HCT116 (cell line): ENCODE data around the gene ANKZF1. TPM values are rescaled to one million over a fixed set of nuclear protein-coding genes. Genes with fewer than 3 reads are reported as not detected.

Experiments used
- ATAC-seq: fragments of 200-7000 bp; cut with Tn5 transposase; 2 replicates; pipeline ENCODE4 v1.9.1; 2020; ENCODE audit warnings: mild to moderate bottlenecking, moderate library complexity
- BruUV-seq: library from RNA; stranded (reverse); fragments of 400-500 nt; replicated peaks from 2 replicates; lab custom pipeline; 2021; lab: Mats Ljungman, UMichigan
- CTCF ChIA-PET: fragments of 300-600 bp; sonication (Branson Sonifier 250); formaldehyde crosslinking; loops from one replicate; lab custom pipeline; 2021; ENCODE audit warnings: antibody characterized with exemption; lab: Charles Lee
- POLR2A ChIA-PET: fragments of 300-600, 350-600 bp; sonication (Branson Sonifier 250); formaldehyde crosslinking; loops from one replicate; lab custom pipeline; 2021; ENCODE audit warnings: antibody characterized with exemption; lab: Charles Lee
- RAD21 ChIA-PET, 2 experiments: fragments of 300-600 bp; sonication (Branson Sonifier 250); formaldehyde crosslinking; loops; one replicate each; lab custom pipeline; 2023; ENCODE audit warnings: low total read pairs in 2 of 2; ENCODE audit not compliant: uncharacterized antibody in 2 of 2, unreplicated experiment in 2 of 2, low non-redundant PET in 1 of 2; lab: Charles Lee
- DNase-seq: peaks from one replicate; pipeline ENCODE4 v3.0.0-alpha.2; 2010; ENCODE audit warnings: low read depth, low spot score
- H2AFZ ChIP-seq: fragments of 200-600 bp; shearing (Covaris generic), sonication (generic); 2 replicates; pipeline ENCODE4 v1.6.1; 2017; ENCODE audit warnings: low read depth, mixed run types, mixed read lengths, antibody characterized with exemption, low read length; ENCODE audit not compliant: poor library complexity, severe bottlenecking
- H3K27ac ChIP-seq: 2 replicates; pipeline ENCODE4 v1.5.1; 2012; ENCODE audit warnings: low read depth, low read length
- H3K27me3 ChIP-seq: fragments of 200-600 bp; sonication (generic); 2 replicates; pipeline ENCODE4 v1.6.1; 2016; ENCODE audit warnings: mixed run types, low read length, mixed read lengths; ENCODE audit not compliant: insufficient read depth
- H3K36me3 ChIP-seq, 2 experiments: fragments of 200-500 bp in 1 of 2; fragments of 200-600 bp in 1 of 2; sonication (Bioruptor generic) in 1 of 2; sonication (generic) in 1 of 2; 2 replicates each; pipeline versions ENCODE4 v1.5.1 to v1.6.1; 2014 to 2016; ENCODE audit warnings: low read length in 2 of 2, inconsistent platforms in 1 of 2, mixed read lengths in 1 of 2, mixed run types in 1 of 2; ENCODE audit not compliant: insufficient read depth in 2 of 2, control insufficient read depth in 1 of 2
- H3K4me1 ChIP-seq, 2 experiments: fragments of 200-600 bp in 1 of 2; sonication (generic) in 1 of 2; 2 replicates each; pipeline versions ENCODE4 v1.5.1 to v1.6.1; 2012 to 2017; ENCODE audit warnings: low read length in 2 of 2, inconsistent platforms in 1 of 2, mild to moderate bottlenecking in 1 of 2, mixed read lengths in 1 of 2, mixed run types in 1 of 2, moderate library complexity in 1 of 2; ENCODE audit not compliant: insufficient read depth in 2 of 2, control insufficient read depth in 1 of 2
- H3K4me2 ChIP-seq: fragments of 200-600 bp; sonication (generic); 2 replicates; pipeline ENCODE4 v1.6.1; 2017; ENCODE audit warnings: mixed run types, low read length, mixed read lengths
- H3K4me3 ChIP-seq, 2 experiments: fragments of 200-600 bp in 1 of 2; sonication (generic) in 1 of 2; replicated peaks in 1 of 2; 2 replicates each; pipeline ENCODE4 v1.5.1; 2011 to 2016; ENCODE audit warnings: low read length in 2 of 2, control low read depth in 1 of 2, low read depth in 1 of 2, mild to moderate bottlenecking in 1 of 2, mixed read lengths in 1 of 2, mixed run types in 1 of 2
- H3K79me2 ChIP-seq: fragments of 200-600 bp; sonication (generic); 2 replicates; pipeline ENCODE4 v1.6.1; 2017; ENCODE audit warnings: mild to moderate bottlenecking, mixed run types, low read length, moderate library complexity, mixed read lengths; ENCODE audit not compliant: insufficient read depth
- H3K9ac ChIP-seq: fragments of 200-600 bp; sonication (generic); 2 replicates; pipeline ENCODE4 v1.6.1; 2016; ENCODE audit warnings: low read length, mixed read lengths
- H3K9me2 ChIP-seq: fragments of 200-600 bp; sonication (generic), shearing (Covaris generic); 2 replicates; pipeline ENCODE4 v1.6.1; 2017; ENCODE audit warnings: mixed run types, mild to moderate bottlenecking, moderate library complexity; ENCODE audit not compliant: insufficient read depth
- H3K9me3 ChIP-seq, 2 experiments: fragments of 200-500 bp in 1 of 2; fragments of 200-600 bp in 1 of 2; sonication (Bioruptor generic) in 1 of 2; sonication (generic) in 1 of 2; 2 replicates each; pipeline ENCODE4 v1.6.1; 2014 to 2017; ENCODE audit warnings: low read length in 2 of 2, mixed read lengths in 2 of 2, inconsistent platforms in 1 of 2, low read depth in 1 of 2, mild to moderate bottlenecking in 1 of 2, mixed run types in 1 of 2, moderate library complexity in 1 of 2; ENCODE audit not compliant: control insufficient read depth in 1 of 2, insufficient read depth in 1 of 2
- H4K20me1 ChIP-seq: fragments of 200-600 bp; sonication (generic), shearing (Covaris generic); 2 replicates; pipeline ENCODE4 v1.6.1; 2017; ENCODE audit warnings: mixed run types, mild to moderate bottlenecking, moderate library complexity; ENCODE audit not compliant: insufficient read depth
- ATF3 ChIP-seq: IDR thresholded peaks from 2 replicates; pipeline ENCODE4 v1.6.1; 2012
- CBX3 ChIP-seq: IDR thresholded peaks from 2 replicates; pipeline ENCODE4 v1.6.1; 2012; ENCODE audit warnings: low read depth
- ELF1 ChIP-seq: IDR thresholded peaks from 2 replicates; pipeline ENCODE4 v1.6.1; 2012; ENCODE audit warnings: low read depth, borderline replicate concordance
- FOSL1 ChIP-seq: IDR thresholded peaks from 2 replicates; pipeline ENCODE4 v1.6.1; 2012; ENCODE audit warnings: low read depth
- JUND ChIP-seq: IDR thresholded peaks from 2 replicates; pipeline ENCODE4 v1.6.1; 2012
- MAX ChIP-seq: IDR thresholded peaks from 2 replicates; pipeline ENCODE4 v1.6.1; 2012
- POLR2A ChIP-seq: IDR thresholded peaks from 2 replicates; pipeline ENCODE4 v1.7.0; 2011; ENCODE audit warnings: borderline replicate concordance; ENCODE audit not compliant: insufficient read depth, insufficient read length; ENCODE audit errors: extremely low read depth
- POLR2AphosphoS5 ChIP-seq: IDR thresholded peaks from 2 replicates; pipeline ENCODE4 v1.6.1; 2011; ENCODE audit warnings: mild to moderate bottlenecking, low read depth, low read length, moderate library complexity
- SRF ChIP-seq: IDR thresholded peaks from 2 replicates; pipeline ENCODE4 v1.6.1; 2012; ENCODE audit warnings: low read depth
- TCF7L2 ChIP-seq: IDR thresholded peaks from 2 replicates; pipeline ENCODE4 v1.7.0; 2011; ENCODE audit warnings: borderline replicate concordance, inconsistent platforms; ENCODE audit not compliant: insufficient read depth, insufficient read length; ENCODE audit errors: extremely low read depth
- YY1 ChIP-seq: IDR thresholded peaks from 2 replicates; pipeline ENCODE4 v1.6.1; 2011; ENCODE audit warnings: low read length, low read depth, moderate library complexity, mild to moderate bottlenecking; ENCODE audit not compliant: insufficient replicate concordance; ENCODE audit errors: extremely low read depth
- ZBTB33 ChIP-seq: IDR thresholded peaks from 2 replicates; pipeline ENCODE4 v1.6.1; 2011; ENCODE audit warnings: mild to moderate bottlenecking, low read length, moderate library complexity; ENCODE audit not compliant: insufficient replicate concordance; ENCODE audit errors: extremely low read depth
- ZFX ChIP-seq: fragments of 450-650 bp; IDR thresholded peaks from 2 replicates; pipeline ENCODE4 v1.6.1; 2017
- intact Hi-C: fragments of 100-400 bp; cut with micrococcal nuclease; formaldehyde crosslinking; loops from 2 replicates; pipeline ENCODE4 v1.10.0; 2022
- total RNA-seq: library from RNA; stranded (reverse); gene quantifications from one replicate; pipeline ENCODE4 v1.2.1, GENCODE V29; 2021; ENCODE audit not compliant: unreplicated experiment

The ANKZF1 gene
- total RNA-seq, 1 experiment from 2014 or later, result 64.7 TPM

GRCh38 chr2:219285373-219285735, 55.7 kb downstream of the ANKZF1 start:
- Histone ChIP-seq H3K27me3 (no peaks in the 10 kb centered on the region), H3K27ac (no peak overlapping the region), H4K20me1 (no peaks in the 10 kb centered on the region), H3K4me2 (no peak overlapping the region), H3K79me2 (no peaks in the 10 kb centered on the region), H3K9me3 (no peaks in the 10 kb centered on the region), H3K9ac (no peak overlapping the region), H3K9me2 (no peaks in the 10 kb centered on the region), H3K36me3 (no peaks in the 10 kb centered on the region), H3K4me3 (no peak overlapping the region), H2AFZ (no peak overlapping the region), H3K4me1 (peaks cover 16 to 21% of the 10 kb centered on the region in 2 experiments)
- no TSS peak for BruUV-seq
- TF ChIP-seq MAX, result no peak
- TF ChIP-seq JUND, result no peak
- TF ChIP-seq FOSL1, result no peak
- TF ChIP-seq POLR2AphosphoS5, result no peak
- no peak for TF ChIP-seq ZBTB33
- TF ChIP-seq ELF1, result no peak
- TF ChIP-seq CBX3, result no peak
- TF ChIP-seq TCF7L2, result no peak
- TF ChIP-seq ATF3, result no peak
- no peak for TF ChIP-seq YY1
- TF ChIP-seq SRF, result no peak
- TF ChIP-seq ZFX, result no peak
- no peak for TF ChIP-seq POLR2A
- ChIA-PET POLR2A (no interaction called here), CTCF (no interaction called here), RAD21 (no interaction called here)
- ATAC-seq (no peak), DNase-seq (no peak)
- intact Hi-C loops, result no loop called here
